Subcutaneous adipose tissue (tissue), 4 donors: ENCODE measurements around the gene NANS. TPM values are rescaled to one million over a fixed set of nuclear protein-coding genes. Genes with fewer than 3 reads are reported as not detected.

Experiments
- CTCF ChIP-seq: fragments of 450-650 bp; IDR thresholded peaks from one replicate; pipeline ENCODE4 v1.5.1; 2016; ENCODE audit warnings: low read depth, mild to moderate bottlenecking, control low read depth, antibody characterized with exemption, moderate library complexity
- total RNA-seq, 4 donors: library from RNA; depleted of rRNA; stranded (reverse); fragments of >200 nt; gene quantifications; one replicate each; pipeline ENCODE4 v1.1.0, GENCODE V29; 2016

Gene NANS
- total RNA-seq, 4 donors from 2014 or later, result 27.7 to 58.6 (median 41.9) TPM

- TF ChIP-seq CTCF, result no peak
These were observed 14.2 kb downstream of the NANS start for GRCh38 chr9:98070704-98071103.

- no peak for TF ChIP-seq CTCF
These were observed 15.2 kb downstream of the NANS start for GRCh38 chr9:98071737-98072136.

GRCh38 chr9:98074115-98074990 is 17.8 kb downstream of the NANS start:
- no peak for TF ChIP-seq CTCF

GRCh38 chr9:98075332-98075805 is 18.8 kb downstream of the NANS start:
- no peak for TF ChIP-seq CTCF

- TF ChIP-seq CTCF, result no peak
These were observed 22.4 kb downstream of the NANS start for GRCh38 chr9:98078895-98079294.

GRCh38 chr9:98080326-98080725 is 23.8 kb downstream of the NANS start:
- no peak for TF ChIP-seq CTCF

GRCh38 chr9:98080780-98081179 is 24.2 kb downstream of the NANS start:
- no peak for TF ChIP-seq CTCF
